Esophagus muscularis mucosa (tissue), 4 donors: ENCODE measurements around the gene KCNQ1.

Experiments
- EP300 ChIP-seq: sonication (generic); formaldehyde crosslinking; IDR thresholded peaks from one replicate; pipeline ENCODE4 v1.6.1; 2017; ENCODE audit warnings: antibody characterized with exemption
- POLR2A ChIP-seq: fragments of 450-650 bp; IDR thresholded peaks from one replicate; pipeline ENCODE4 v1.6.1; 2017; ENCODE audit warnings: antibody characterized with exemption, moderate library complexity, mild to moderate bottlenecking, low read depth
- POLR2AphosphoS5 ChIP-seq, 2 donors: sonication (generic); formaldehyde crosslinking; IDR thresholded peaks; one replicate each; pipeline ENCODE4 v1.6.1; 2017; ENCODE audit warnings: antibody characterized with exemption in 2 of 2
- TF ChIP-seq, protein P1 (sequence below), 3 experiments: fragments of 200-600 bp in 2 of 3; fragments of 450-650 bp in 1 of 3; sonication (generic) in 2 of 3; IDR thresholded peaks; one replicate each; pipeline ENCODE4 v1.5.1; 2017 to 2019; ENCODE audit warnings: antibody characterized with exemption in 3 of 3, mild to moderate bottlenecking in 2 of 3, moderate library complexity in 1 of 3

DNA sequence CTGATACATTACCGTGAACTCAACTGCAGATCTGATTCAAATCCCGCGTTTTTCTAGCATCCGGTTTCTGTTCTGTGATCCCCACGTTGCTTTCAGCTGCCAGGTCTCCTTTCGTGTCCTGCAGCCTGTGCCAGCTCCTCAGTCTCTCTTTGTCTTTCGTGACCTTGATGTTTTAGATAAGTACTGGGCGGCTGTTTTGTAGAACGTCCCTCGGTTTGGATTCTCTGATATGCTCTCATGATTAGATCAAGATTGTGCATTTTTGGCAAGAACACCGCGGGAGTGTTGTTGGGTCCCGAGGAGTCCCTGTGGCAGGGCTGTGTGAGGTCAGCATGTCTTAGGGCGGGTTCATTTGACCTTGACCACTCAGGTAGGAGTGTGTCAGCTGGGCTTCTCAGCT lies 38.6 kb downstream of the KCNQ1 start:
- TF ChIP-seq, protein P1, sequence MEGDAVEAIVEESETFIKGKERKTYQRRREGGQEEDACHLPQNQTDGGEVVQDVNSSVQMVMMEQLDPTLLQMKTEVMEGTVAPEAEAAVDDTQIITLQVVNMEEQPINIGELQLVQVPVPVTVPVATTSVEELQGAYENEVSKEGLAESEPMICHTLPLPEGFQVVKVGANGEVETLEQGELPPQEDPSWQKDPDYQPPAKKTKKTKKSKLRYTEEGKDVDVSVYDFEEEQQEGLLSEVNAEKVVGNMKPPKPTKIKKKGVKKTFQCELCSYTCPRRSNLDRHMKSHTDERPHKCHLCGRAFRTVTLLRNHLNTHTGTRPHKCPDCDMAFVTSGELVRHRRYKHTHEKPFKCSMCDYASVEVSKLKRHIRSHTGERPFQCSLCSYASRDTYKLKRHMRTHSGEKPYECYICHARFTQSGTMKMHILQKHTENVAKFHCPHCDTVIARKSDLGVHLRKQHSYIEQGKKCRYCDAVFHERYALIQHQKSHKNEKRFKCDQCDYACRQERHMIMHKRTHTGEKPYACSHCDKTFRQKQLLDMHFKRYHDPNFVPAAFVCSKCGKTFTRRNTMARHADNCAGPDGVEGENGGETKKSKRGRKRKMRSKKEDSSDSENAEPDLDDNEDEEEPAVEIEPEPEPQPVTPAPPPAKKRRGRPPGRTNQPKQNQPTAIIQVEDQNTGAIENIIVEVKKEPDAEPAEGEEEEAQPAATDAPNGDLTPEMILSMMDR (IDR thresholded peaks at IDR 0.05) = no peak
- TF ChIP-seq POLR2A = no peak
- TF ChIP-seq POLR2AphosphoS5 (IDR thresholded peaks at IDR 0.05) = no peak
- no peak for TF ChIP-seq EP300
